NCI-H2081 (cell line): Measurements from ENCODE around the gene DDX10.
"Not testable (repeated sequence)": the region's sequence is repeated elsewhere in the genome, so short reads cannot be mapped to it uniquely, and the experiment has no call there.

ENCODE experiments used
- DNase-seq, 2 experiments: peaks; one replicate each; lab custom pipeline; 2025; lab: John Stamatoyannopoulos, UW

DDX10 gene

DNA sequence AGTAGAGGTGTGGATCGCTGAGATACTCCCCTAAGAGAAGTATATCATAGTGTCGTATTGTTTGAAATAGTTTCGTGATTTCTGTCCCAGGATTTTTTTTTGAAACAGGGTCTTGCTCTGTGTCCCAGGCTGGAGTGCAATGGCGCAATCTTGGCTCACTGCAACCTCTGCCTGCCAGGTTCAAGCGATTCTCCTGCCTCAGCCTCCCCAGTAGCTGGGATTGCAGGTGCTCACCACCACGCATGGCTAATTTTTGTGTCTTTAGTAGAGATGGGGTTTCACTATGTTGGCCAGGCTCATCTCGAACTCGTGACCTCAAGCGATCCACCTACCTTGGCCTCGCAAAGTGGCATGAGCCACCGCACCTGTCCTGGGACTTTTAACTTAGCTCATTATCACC, 159.1 kb downstream of the DDX10 start:
- not testable (repeated sequence) for DNase-seq

DNA sequence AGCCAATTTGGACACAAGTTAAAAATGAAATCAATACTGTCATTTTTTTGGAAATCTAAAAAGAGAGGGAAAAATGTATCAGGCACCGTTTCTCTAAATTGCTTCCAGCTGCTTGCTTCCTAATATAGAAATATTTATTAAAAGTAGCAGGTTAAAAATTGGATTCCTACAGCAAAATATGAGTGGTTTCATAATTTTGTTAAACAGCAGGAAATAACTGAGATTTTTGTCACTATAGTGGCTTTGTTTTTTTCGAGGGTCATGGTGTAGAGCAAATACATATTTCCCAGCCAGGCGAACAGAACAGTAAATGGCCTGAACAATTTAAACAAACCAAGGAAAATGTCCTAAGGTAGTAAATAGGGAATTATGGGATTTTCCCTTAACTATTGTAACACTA, 159.7 kb downstream of the DDX10 start:
- DNase-seq, result no peak

DNA sequence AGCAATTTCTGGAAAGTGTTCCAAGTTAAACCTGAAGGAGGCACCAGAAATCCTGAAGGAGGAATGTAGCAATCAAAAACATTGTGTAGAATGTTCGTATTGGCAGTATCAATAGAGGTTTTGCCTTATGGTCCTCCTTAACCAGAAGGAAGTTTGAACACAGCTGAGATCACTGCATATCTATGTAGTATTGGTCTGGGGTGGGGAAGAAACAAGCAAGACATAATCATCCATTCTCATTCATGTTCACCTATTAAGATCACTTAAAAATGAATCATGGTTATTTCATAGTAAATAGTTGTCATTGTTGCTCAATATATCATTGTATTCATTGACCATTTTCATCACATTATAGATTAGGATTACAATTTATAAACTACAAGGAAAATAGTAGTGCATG, 160.5 kb downstream of the DDX10 start:
- no peak for DNase-seq

DNA sequence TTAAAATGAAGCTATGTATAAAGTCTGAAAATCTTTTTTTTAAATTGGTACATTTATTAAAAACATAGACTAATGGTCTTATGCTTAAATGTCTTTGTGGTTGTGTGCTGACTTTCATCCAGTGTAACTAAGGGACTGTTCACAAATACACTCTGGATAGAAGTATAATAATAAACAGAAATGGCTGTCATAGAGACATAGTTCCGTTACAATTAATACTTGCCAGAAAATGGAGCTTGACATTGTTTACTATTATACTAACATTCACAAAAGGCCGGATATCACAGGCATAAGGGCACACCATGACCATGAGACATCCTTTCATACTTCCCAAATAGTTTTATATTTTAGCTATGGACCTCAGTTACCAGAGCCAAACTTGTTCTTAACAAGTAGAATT, 161.3 kb downstream of the DDX10 start:
- no peak for DNase-seq

DNA sequence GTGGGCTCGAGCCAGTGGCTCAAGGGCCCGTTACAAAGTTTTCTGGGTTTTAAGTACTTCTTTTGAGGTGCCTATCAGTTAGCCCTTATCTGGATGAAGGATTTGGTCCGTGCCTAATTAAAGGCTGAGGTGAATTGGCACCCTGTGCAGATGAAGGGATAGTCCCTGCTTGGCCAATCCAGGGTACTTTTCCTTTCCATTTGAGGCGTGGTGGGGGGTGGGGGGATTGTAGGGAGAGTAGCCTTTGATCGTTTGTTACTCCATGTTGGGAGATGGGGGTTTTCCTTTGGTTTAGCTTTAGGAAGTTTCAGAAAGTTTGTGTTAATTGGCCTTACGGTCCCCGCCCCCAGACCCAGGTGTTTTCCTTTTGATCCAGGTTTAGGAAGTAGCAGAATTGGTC, 170.8 kb downstream of the DDX10 start:
- DNase-seq, result no peak

DNA sequence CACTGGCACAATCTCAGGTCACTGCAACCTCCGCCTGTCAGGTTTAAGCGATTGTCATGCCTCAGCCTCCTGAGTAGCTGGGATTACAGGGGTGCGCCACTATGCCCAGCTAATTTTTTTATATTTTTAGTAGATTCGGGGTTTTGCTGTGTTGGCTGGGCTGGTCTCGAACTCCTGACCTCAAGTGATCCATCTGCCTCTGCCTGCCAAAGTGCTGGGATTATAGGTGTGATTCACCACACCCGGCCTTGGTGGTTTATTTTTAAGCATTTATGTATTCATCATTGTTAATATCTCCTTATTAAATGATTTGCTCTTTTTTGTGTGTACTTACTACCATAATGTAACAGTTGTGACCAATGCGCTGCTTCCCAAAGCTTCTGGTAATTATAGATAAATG, 171.7 kb downstream of the DDX10 start:
- no peak for DNase-seq

DNA sequence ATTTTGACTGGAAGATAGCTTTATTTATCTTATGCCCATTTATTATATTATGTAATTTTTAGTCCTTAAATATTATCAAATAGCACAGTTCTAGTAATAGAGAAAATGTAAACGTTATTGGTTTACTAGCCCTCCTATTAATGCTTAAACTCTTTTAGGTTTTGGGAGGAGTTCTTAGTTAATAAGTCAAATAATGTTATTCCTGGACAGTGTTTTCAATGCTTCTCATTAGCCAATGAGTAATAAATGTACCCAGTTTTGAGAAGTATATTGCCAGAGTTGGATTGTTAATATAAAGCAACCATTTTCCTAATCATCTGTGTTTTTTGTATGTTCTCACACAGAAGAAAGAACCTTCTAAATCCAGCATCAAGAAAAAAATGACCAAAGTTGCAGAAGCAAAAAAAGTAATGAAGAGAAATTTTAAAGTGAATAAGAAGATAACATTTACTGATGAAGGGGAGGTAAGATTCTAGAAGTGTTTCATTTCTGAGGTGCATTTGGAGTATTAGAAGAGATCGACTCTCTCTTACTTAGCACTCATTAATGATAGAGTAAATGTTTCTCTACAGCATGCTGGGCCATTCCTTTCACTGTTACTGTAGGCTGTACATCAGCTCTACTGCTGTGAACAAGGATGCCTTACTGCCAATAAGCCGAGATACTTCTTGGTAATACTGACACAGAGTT, 173.4 kb downstream of the DDX10 start:
- DNase-seq, result no peak

DNA sequence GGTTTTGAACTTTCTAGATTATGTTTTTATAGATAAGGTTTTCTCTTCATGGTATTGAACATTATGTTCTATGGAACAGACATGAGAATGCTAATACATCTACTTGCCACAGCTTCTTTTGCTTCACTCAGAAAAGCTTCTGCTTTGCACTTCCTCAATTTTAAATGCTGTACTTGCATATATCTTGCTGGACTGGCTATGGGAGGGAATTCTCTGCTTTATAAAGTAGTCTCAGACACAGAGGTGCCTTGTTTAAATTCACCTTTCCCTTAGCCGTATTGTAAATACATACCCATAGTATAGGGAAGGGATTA, 173.9 kb downstream of the DDX10 start:
- DNase-seq, result no peak

DNA sequence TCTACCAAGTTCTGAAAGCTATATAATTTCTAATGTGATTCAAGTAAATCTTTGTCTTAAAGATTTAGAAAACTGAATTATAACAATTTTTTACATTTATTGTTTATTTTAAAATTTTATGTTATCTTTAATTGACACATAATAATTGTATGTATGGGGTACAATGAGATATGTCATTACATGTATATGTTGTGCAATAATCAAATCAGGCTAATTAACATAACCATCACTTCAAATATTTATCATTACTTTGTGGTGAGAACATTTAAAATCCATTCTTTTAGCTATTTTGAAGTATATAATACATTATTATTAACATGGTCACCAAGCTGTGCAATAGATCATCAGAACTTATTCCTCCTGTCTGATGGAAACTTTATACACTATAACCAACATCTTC, 181.1 kb downstream of the DDX10 start:
- DNase-seq, result no peak

DNA sequence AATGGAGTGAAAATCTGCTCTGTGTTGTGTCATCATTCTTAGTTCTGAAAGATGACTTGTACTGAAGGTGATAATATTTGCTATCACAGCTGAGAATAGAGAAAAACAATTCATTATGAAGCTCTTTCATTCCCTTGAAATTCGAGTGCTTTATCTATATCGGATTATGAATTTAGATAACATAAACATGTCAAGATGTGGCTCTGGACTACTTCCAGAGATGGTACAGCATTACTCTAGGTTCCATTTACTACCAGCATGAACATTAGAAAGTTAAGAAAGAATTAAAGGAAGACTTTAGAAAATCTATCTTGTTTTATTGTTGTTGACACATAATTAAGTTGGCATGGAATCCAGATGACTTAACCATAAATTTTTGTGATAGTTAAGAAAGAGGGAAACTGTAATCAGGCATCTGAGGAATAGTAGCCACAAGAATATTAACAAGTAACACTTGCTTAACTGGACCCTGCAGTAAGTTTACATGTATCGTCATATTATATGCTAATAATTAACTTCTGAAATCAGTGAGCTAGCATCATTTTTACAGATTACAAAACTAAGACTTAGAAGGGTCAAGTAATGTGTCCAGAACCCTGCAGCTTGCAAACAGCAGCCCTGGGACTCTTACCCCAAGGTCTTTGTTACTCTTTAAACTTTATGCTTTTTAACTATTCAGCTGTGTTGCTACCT, 182.6 kb downstream of the DDX10 start:
- no peak for DNase-seq

DNA sequence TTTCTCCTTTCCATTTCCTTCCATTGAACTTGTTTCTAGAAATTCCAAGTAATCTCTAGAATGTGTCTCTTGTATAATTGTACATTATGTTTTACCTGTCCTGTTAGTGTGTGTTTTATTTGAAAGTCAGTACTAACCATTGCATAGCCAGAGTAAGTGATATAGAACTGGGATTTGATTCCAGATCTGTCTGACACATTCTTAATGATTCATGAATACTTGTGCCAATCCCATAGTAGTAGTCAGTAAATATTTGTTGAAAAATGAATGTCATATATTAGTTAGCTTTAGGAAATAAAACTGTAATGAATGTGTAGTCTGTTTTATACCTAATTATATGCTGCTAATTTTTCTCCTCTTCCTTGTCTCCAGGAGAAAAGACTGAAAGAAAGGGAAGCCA, 186.9 kb downstream of the DDX10 start:
- no peak for DNase-seq

DNA sequence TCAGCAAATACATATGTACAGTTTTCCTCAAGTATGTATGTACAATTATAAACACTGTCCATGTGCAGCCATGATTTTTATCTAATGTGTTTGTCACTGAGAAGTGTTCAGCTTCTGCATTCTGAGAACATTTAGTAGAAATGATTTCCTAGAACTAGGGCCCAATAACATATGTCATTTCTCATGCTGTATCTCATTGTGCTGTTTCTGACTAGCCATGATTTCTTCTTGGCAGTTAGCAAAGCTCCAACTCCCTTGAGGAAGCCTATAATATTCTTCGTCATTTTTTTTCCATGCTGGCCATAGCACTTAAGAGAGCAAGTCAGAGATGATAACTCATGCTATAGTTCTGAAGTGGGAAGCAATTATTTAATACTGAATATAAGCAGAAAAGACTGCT, 187.8 kb downstream of the DDX10 start:
- no peak for DNase-seq

DNA sequence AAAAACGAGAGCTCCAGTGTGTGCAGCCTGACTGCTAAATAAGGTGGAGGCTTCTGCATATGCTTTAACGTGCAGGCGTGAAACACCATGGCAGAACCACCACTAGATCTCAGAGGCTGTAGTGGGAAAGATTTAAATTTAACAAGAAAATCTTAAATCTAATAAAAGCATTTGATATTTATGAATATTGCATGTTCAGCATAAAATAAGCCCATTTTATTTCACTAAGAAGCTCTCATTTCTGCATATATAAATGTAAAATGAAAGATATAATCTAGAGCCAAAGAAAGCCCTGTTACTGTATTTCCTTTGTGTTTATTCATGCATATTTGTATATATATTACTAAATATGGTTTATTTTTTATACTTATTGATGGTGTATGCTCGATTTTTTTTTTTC, 188.3 kb downstream of the DDX10 start:
- no peak for DNase-seq

DNA sequence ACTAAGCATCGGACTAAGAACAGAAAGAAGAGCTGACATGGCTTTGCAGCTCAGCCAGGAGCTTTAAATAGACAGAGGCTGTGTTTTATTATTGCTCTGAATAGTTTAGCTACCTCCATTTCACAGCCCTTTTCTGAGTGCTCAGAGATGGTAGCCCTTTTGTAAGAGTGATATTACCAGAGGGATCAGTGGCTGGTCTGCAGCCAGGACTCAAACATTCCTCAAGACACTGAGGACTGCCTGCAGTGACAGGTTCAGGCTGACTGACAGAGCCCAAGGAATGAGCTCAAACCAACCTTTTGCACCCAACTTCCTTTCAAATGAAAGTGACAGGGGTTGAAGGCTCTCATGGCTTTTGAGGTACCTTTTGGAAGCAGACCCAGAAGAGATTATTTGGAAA, 189.0 kb downstream of the DDX10 start:
- no peak for DNase-seq

DNA sequence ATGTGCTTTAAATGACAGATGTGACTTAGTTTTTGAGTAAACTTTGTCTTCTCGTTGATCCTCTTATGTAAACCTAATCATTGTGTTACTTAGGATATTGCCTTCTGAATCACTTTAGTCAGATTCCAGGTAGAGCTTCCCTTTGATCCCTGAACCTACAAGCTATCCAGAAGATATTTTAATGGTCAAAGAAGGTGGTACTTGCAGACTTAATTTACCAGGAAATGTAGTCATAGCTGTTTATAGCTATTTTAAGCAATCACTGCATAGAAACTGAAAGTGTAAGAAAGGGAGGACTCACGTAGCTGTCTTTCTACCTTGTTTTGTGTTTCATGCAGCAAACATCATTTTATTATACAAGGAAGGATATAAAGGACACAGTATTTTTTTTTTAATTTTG, 189.5 kb downstream of the DDX10 start:
- no peak for DNase-seq

DNA sequence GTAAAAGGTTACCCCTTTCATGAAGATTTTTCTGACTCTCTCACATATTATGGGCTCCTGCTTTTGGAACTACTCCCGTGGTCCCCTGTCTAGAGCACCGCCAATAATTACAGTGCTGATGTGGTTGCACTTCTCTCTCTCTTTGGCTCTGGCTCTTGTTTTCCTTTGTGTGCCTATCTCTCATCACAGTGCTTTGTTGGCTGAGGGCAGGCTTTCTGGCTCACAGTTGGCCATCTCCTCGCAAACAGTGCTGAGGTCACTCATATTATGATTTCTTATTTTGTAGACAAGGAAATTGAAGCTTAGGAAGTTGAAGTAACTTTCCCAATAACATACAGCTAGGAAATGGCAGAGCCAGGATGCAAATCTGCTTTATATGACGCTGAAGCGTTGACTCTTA, 192.5 kb downstream of the DDX10 start:
- DNase-seq, result peak; percentile 11 to 45

DNA sequence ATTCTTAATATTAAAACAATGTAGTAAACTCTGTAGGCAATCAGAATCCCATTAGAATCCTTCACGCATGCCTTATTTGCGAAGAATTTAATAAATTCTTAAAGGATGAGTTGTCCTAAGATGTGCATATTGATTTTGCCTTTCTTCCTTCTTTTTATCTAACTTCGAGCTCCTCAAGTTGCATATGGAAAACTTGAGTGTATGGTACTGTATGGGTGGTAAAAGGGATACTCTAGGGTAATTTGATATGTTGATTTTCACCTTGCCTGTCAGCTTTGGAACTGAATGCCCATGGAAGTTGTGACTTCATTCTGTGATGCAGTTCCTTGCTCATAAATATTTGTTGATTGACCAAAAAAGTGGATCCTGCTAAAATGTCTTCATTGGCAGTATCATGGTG, 193.8 kb downstream of the DDX10 start:
- DNase-seq, result no peak

DNA sequence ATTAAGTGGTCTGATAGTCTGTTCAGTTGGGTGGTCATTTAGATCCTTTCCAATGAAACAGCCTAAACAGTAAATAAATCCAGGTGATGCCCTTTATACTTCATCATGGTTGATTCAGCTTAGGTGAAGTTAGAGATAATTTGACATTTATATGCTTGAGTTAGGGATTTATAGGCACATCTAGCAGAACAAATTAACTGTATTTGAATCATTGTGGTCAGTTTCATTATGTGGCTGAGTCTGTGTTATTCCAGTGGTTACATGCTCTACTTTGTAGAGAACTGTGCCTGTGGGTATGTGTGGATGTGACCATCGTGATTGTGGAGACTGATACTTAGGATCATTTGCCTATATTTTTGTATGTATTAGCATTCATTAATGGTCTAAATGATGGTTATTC, 194.6 kb downstream of the DDX10 start:
- no peak for DNase-seq

DNA sequence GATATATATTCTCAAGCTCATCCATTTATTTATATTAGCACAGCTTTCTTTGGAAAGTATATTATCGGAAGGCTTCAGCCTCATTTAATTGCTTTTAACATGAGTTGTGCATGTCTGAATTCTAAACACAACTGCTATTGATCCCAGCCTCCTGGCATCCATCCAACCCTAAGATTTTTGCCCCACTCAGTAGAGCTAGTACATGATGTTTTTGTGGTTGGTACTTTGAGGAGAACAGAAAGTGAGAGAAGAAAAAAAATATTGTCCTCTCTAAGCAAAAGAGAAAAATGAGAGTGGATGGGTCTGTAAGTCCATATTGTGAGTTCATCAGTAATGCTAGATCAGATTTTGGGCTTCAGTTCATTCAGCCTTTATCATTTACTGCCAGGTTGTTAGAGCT, 198.7 kb downstream of the DDX10 start:
- DNase-seq, result no peak

DNA sequence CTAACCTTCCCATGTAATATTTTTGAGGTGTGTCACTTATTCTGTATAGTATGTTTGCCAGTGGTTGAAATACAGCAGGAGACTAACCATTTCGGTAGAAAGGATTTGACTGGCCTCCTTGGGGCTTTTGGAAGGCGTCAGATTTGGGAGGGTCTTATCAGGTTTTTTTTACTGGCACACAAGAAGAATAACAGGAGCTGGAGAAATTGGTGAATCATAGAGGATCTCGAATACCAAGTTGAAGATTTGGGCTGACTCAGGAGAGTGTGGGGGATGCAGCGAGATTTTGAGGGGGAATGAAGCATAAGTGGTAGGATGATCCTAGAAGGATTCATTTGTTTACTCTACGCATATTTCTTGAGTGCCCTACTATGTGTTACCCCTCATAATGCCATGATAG, 200.5 kb downstream of the DDX10 start:
- no peak for DNase-seq

DNA sequence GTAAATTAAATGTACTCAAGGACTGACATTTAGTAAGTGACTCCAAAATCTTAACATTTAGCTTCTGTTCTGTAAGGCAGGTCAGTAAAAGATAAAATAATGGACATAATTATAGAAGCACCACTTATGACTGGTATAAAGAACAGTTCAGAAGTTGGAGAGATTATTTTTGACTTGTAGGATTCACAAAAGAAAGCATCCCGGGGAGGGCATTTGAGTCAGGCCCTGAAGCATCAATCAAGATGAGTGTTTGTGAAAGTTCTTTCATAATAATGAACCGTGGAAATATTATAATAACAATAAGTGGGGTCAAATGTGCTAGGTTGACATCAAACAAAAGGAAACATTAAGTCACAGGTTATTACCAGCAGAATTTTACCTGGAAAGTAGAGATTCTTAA, 201.9 kb downstream of the DDX10 start:
- no peak for DNase-seq

DNA sequence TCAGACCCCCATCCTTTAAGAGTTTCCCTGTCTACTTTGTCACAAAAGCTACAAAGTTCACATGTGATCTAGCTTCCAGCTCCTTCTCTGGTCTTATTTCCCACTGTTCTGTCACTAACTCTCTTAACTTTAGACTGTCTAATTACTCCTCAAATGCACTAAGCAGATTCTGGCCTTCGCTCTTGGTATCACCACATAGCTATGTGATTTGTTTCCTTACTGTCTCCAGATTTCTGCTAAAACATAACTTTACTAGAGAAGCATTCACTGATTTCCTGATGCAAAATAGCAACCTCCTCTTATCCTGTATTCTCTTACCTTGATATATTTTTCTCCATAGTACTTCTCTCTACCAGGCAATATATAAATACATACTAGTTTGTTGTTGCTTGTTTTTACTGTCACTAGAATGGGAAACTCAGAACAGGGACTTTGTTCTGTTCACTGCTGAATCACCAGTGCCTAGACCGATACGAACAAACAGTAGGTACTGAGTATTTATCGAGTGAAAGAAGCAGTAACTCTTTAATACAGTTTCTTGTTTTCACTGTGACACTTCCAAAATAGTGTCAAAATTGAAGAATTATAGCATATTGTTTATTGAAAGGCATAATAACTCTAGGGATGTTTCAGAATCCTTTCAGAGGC, 205.6 kb downstream of the DDX10 start:
- DNase-seq, result no peak

DNA sequence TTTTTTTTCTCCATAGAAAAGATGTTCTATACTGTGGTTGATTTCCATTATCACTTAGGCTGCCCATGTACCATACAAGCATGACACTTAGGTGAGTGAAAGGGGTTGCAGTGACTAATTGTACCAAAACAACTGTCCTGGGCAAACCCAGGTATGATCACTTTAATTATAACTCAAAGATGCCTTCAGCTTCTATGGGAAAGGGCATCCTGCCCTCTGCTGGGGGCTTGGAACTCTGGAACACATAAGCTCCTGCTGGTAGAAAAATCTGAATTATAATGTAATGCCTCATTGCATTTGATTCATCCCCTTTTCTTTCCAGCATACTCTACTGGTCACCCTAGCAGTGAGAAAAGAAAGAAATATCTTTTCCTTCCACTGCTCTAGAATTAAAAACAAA, 206.3 kb downstream of the DDX10 start:
- DNase-seq, result peak; percentile 30 to 52

DNA sequence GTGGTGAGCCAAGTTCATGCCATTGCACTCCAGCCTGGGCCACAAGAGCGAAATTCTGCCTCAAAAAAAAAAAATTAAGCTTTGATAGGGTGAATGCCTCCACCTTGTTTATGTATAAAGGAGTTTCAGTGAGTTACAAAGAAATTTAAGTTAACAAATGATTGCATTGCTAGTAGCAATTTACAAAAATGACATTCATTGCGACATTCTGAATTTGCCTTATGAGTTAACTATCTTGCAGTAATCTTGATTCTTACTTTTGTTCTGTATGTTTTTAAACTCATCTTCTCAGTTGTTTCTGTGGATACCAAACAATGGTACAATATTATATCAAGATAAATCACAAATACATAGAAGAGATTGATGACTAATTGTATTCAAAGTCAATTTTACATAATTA, 207.0 kb downstream of the DDX10 start:
- no peak for DNase-seq
